GM12873 (cell line): ENCODE results near the gene CADM1.

Source experiments
- TF ChIP-seq, protein P1 (sequence below): IDR thresholded peaks from 2 replicates; pipeline ENCODE4 v1.5.1; 2012; ENCODE audit warnings: low read depth, mild to moderate bottlenecking, moderate library complexity, low read length, control low read depth; ENCODE audit not compliant: insufficient read depth; ENCODE audit errors: missing control alignments

The CADM1 gene

GRCh38 chr11:115128226-115128625, 376.0 kb downstream of the CADM1 start:
- TF ChIP-seq, protein P1, sequence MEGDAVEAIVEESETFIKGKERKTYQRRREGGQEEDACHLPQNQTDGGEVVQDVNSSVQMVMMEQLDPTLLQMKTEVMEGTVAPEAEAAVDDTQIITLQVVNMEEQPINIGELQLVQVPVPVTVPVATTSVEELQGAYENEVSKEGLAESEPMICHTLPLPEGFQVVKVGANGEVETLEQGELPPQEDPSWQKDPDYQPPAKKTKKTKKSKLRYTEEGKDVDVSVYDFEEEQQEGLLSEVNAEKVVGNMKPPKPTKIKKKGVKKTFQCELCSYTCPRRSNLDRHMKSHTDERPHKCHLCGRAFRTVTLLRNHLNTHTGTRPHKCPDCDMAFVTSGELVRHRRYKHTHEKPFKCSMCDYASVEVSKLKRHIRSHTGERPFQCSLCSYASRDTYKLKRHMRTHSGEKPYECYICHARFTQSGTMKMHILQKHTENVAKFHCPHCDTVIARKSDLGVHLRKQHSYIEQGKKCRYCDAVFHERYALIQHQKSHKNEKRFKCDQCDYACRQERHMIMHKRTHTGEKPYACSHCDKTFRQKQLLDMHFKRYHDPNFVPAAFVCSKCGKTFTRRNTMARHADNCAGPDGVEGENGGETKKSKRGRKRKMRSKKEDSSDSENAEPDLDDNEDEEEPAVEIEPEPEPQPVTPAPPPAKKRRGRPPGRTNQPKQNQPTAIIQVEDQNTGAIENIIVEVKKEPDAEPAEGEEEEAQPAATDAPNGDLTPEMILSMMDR, result no peak

- TF ChIP-seq, protein P1, result no peak
Measured at GRCh38 chr11:115127790-115128189, 376.4 kb downstream of the CADM1 start.

GRCh38 chr11:115126515-115127208, 377.6 kb downstream of the CADM1 start:
- TF ChIP-seq, protein P1, result no peak

DNA sequence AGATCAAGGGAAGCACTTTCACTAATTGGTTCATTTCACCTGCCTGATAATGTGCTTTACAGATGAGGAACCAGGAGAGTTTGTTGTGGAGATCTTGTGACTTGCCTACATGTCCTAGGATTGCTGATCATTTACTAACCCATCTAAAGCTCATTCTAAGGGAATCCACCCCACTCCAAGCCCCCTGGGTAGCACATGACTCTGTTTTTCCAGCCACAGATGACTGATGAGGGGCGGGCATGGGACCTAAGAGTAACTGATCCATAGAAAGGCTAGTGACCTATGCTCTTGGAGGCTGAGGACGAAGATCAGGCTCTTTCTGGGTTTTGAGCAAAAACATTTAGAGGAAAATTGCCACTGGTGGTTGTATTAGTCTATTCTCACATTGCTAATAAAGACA, 378.1 kb downstream of the CADM1 start:
- TF ChIP-seq, protein P1, result no peak

DNA sequence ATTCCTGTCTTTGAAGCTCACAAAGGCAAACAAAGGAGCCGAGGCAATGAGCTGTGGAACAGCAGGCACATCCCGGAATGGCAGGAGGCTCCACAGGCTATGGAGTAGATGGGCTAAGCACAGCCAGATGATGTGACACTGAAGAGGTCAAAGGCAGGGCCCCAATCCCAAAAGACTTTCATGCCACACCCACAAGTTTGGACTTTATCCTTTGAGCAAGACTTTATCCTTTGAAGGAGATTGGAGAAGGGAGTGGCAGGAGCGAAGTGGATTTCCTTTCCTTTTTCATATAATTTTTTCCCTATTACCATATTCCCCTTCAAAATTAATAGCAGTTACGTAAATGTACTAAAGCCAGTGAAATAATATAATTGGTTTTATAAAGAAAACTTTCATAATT, 379.4 kb downstream of the CADM1 start:
- TF ChIP-seq, protein P1, result no peak

DNA sequence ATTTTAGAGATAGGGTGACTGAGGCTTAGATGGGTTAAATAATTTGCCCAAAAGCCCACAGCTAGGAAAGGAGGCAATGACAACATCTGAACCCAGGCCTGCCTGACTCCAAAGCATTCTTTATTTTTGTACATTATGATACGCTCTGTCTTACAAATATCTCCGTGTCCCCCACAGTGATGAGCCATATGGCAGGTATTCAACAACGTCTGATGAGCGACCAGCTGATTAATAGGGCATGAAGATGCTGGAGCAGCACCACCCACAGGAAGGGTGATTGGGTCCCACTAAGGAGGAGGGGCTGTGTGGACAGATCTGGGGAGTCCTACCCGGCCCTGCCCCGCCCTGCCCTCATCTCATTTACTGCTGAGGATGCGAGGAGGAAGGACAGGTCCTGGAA, 380.6 kb downstream of the CADM1 start:
- TF ChIP-seq, protein P1, result no peak

- TF ChIP-seq, protein P1, result no peak
Measured at GRCh38 chr11:115122274-115122673, 381.9 kb downstream of the CADM1 start.
